NCI-H1417 treated with DMSO at 0.1 percent for 48 hours (cell line): Measurements from ENCODE around the gene SCAMP3.
A peak's percentile ranks its signal among the peaks of the same experiment; 100 is the strongest.
"Not testable (repeated sequence)": the region's sequence is repeated elsewhere in the genome, so short reads cannot be mapped to it uniquely, and the experiment has no call there.

Experiments used
- DNase-seq: peaks from one replicate; lab custom pipeline; 2025; lab: John Stamatoyannopoulos, UW

Gene SCAMP3

GRCh38 chr1:155254714-155255242, 7.4 kb downstream of the SCAMP3 start:
- DNase-seq = no peak

DNA sequence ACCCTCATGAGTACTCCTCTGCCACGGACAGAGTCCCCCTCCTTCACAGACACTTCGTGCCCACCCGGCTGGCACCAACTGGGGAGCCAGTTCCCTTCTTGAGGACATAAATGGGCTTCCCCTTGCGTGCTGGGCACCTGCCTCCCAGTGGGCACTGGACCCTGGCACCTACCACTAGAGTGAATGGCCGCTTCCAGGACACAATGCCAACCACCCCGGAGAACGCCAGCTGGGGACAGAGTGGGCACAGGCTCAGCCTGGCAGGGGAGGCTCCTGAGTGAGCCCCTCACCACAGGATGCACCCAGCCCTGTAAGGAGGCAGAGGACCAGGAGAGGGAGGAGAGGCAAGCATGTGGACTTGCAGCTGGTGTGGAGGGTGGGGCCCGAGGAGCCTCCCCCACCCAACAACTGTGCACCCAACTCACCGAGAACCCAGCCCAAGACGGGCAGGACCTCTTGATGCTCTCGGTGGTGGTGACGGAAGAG, 7.9 kb downstream of the SCAMP3 start:
- DNase-seq = no peak

- no peak for DNase-seq
Measured at GRCh38 chr1:155253797-155254196, 8.4 kb downstream of the SCAMP3 start.

DNA sequence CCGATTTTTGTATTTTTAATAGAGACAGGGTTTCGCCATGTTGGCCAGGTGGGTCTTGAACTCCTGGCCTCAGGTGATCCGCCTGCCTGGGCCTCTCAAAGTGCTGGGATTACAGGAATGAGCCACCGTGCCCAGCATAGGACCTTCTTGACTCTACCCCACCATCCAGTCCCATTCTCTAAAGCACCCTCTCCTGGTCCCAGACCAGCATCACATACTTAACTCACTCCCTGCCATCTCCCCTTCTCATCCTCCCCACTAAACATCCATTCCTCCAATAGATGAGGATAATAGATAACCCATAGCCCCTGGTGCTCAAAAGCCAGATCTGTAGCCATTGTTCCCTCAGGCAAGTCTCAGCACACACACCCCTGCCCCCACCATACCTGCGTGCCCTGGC, 9.0 kb downstream of the SCAMP3 start:
- DNase-seq = no peak

- DNase-seq = no peak
Measured at GRCh38 chr1:155251566-155251965, 10.6 kb downstream of the SCAMP3 start.

- no peak for DNase-seq
Measured at GRCh38 chr1:155250633-155251449, 11.3 kb downstream of the SCAMP3 start.

DNA sequence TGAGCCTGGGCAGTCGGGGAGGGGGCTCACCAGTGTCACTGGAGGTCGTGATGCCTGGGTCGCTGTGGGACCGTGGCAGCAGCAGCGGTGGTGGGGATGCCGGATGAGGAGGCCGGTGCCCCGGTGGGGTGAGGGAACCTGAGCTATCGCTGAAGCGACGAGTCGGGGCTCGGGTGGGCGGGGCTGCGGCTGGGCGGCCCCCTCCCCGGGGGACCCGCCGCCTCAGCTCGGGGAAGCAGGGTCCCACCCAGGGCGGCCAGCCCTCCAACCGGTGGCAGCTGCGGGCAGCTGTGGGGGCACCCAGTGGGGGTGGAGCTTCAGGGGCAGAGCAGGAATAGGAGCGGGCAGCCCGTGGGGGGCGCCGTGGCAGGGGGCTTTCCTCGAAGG, 11.9 kb downstream of the SCAMP3 start:
- DNase-seq = no peak

- no peak for DNase-seq
Measured at GRCh38 chr1:155247667-155248553, 14.2 kb downstream of the SCAMP3 start.

DNA sequence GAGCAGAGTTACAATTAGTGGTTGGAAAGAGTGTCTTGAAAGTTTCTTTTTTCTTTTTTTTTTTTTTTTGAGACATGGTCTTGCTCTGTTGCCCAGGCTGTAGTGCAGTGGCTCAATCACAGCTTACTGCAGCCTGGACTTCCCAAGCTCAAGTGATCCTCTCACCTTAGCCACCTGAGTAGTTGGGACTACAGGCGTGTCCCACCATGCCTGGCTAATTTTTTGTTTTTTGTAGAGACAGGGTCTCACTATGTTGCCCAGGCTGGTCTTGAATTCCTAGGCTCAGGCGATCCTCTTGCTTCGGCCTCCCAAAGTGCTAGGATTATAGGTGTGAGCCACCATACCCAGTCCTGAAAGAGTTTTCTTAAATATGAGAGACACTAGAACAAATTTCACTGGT, 15.4 kb downstream of the SCAMP3 start:
- DNase-seq = not testable (repeated sequence)

DNA sequence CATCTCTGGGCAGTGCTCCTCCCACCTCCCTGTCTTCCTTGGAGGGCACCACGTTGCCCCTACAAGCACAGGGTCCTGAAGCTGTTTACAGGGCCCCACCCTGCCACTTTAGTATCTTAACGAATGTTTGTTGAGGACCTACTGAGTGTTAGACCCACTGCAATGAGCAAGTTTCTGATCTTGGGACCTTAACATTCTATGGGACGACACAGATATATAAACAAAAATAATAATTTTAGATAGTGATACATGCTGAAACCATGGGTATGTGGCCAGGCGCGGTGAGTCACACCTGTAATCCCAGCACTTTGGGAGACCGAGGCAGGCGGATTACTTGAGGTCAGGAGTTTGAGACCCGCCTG, 17.0 kb downstream of the SCAMP3 start:
- DNase-seq = no peak

DNA sequence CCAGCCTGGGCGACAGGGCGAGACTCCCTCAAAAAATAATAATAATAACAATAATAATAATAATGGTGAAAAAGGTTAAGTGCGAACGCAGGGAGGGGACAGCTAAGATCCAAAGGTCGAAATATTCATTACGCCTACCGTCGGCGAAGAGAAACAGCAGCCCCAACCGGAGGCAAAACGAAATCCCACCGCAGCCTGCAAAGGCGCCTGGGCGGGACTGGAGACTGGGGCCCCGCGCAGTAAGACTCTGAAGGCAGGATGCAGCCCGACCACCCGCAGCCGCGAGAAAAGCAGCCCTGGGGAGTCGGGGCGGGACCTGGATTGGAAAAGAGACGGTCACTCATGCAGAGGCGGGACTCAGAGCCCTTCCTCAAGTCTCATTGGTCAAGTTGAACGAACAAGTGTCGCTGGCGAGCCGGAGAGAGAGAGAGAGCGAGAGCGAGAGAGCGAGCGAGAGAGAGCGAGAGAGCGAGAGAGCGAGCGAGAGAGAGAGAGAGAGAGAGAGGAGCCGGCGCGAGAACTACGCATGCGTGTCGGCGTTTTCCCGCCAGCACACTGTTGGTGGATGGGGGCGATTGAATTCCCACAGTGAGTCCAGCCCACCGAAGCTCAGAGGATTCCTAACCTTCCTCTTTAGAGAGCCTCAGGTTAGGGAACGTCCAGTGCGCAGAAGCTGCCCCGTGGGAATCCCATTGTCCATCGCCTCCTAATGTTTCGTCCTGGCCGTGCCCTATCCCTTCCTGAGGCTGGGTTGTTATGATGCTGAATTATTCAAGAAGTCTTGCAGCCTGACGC, 17.6 kb downstream of the SCAMP3 start:
- DNase-seq = peak; percentile 89

DNA sequence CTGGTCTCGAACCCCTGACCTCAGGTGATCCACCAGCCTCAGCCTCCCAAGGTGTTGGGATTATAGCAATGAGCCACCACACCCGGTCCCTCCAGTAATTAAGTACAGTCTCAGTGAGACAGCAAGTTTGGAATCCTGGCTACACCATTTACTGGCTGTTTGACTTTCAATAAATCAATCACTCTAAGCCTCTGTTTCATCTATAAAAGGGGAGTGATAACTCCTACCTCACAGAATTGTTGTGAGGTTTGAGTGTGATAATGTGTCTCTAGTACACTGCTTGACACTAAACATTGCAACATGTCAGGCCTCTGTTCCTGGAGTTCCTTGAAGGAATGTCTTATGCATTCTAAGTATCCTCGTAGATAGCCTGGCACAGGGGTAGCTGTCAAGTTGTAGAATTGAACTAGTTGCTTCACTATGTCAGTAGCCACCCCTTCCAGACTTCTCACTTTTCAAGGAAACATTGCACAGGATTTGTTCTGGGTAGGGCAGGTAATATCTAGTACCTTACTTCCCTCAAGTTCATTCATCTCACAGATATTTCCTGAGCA, 19.3 kb downstream of the SCAMP3 start:
- DNase-seq = no peak

- no peak for DNase-seq
Measured at GRCh38 chr1:155241841-155242264, 20.3 kb downstream of the SCAMP3 start.

GRCh38 chr1:155241069-155241679, 21.0 kb downstream of the SCAMP3 start:
- no peak for DNase-seq

- DNase-seq = no peak
Measured at GRCh38 chr1:155236451-155236850, 25.7 kb downstream of the SCAMP3 start.

DNA sequence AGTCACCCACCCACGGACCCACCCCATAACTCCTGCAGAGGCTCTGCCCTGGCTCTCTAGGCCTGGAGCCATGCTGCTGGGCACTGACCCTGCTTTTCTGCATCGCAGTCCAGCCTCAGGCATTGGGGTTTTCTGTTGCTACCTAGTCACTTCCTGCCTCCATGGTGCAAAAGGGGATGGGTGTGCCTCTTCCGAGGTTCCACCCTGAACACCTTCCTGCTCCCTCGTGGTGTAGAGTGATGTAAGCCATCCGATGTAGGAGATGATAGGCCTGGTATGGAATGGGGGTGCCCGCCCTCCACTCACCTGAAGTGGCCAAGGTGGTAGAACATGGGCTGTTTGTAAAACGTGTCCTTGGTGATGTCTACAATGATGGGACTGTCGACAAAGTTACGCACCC, 26.8 kb downstream of the SCAMP3 start:
- not testable (repeated sequence) for DNase-seq

DNA sequence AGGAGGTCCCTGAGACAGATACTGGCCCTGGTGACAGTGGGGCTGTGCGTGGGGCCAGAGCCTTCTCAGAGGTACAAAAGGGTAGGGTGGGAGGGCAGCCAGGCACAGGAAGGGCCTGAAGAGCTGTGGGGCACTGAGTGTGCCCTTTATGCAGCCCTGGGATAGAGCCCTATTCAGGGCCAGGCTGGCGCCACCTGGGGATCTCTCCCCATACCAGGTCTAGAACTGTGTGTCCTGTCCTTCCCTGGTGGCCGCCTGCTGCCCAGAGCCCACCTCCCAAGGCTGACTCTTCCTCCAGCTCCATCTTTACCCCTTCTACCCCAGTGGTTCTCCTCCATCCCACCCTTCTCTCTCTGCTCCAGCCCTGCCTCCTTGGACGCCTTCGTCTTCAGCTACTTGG, 28.7 kb downstream of the SCAMP3 start:
- DNase-seq = not testable (repeated sequence)

GRCh38 chr1:155232001-155232978, 29.9 kb downstream of the SCAMP3 start:
- not testable (repeated sequence) for DNase-seq

- DNase-seq = not testable (repeated sequence)
Measured at GRCh38 chr1:155231302-155231701, 30.9 kb downstream of the SCAMP3 start.

- DNase-seq = no peak
Measured at GRCh38 chr1:155228096-155228427, 34.1 kb downstream of the SCAMP3 start.
